Upper lobe of right lung (tissue), 1 donor: Measurements from ENCODE around the gene TNPO3. TPM values are rescaled to one million over a fixed set of nuclear protein-coding genes. Genes with fewer than 3 reads are reported as not detected.

Experiments
- ATAC-seq: fragments of 200-7000 bp; cut with Tn5 transposase; one replicate; pipeline ENCODE4 v1.9.1; 2020; ENCODE audit warnings: mild to moderate bottlenecking, moderate library complexity
- DNase-seq: peaks from one replicate; pipeline ENCODE4 v3.0.0-alpha.2; 2020
- H3K27ac ChIP-seq: fragments of 200-600 bp; one replicate; pipeline ENCODE4 v1.8.0; 2022
- H3K27me3 ChIP-seq: fragments of 200-600 bp; one replicate; pipeline ENCODE4 v1.8.0; 2022; ENCODE audit warnings: mild to moderate bottlenecking
- H3K36me3 ChIP-seq: fragments of 200-600 bp; one replicate; pipeline ENCODE4 v1.8.0; 2022
- H3K4me1 ChIP-seq: fragments of 200-600 bp; one replicate; pipeline ENCODE4 v1.8.0; 2022
- H3K4me3 ChIP-seq: fragments of 200-600 bp; one replicate; pipeline ENCODE4 v1.8.0; 2022; ENCODE audit warnings: mild to moderate bottlenecking
- H3K9me3 ChIP-seq: fragments of 200-600 bp; one replicate; pipeline ENCODE4 v1.8.0; 2022
- intact Hi-C: fragments of 100-400 bp; cut with DNase I; formaldehyde crosslinking; loops from one replicate; pipeline ENCODE4 v1.11.0; 2022
- total RNA-seq: library from RNA; stranded (reverse); fragmentation: NEBNext Ultra II Directional; extraction: Animal tissue kit (Norgen Biotek cat#: 25700); gene quantifications from one replicate; pipeline ENCODE4 v1.2.1, GENCODE V29; 2021
- TF ChIP-seq, protein P1 (sequence below): fragments of 200-600 bp; IDR thresholded peaks from one replicate; pipeline ENCODE4 v1.8.0; 2022; ENCODE audit warnings: antibody characterized with exemption
- donor health status: DM: no; HTN: yes; CAD: no; lungs with severe emphysema.

TNPO3 gene
- total RNA-seq, 1 donor from 2014 or later = 31.1 TPM

DNA sequence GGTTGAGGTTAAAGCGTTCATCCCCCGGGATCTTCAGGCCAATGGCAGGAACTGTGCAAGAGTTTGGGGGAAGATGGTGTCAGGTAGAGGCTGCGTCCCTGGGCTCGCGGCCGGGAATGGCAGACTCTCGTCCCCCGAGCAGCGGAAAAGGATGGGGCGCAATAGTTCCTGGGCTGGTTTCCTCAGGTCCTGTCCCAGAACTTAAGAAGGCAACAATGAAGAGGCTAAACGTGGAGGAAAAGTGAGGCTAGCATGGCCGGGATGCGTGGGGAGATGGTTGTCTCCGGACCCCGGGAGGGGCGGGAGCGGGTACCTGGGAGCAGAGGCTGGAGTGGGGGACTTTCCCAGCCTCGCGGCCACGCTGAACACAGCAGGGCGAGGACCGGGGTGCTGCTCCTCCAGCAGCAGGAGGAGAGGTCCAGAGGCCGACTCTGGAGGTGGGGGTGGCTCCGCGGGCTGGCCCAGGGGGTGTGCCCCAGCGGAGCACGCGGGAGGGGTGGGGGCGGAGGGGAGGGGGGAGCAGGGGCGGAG lies 116.3 kb downstream of the TNPO3 start:
- H3K27me3 ChIP-seq = peaks cover 15% of the 10 kb centered on the region
- ATAC-seq = peak; percentile 39
- peak; percentile 83 for DNase-seq
- no peaks in the 10 kb centered on the region for H3K4me1 ChIP-seq
- intact Hi-C loops = no loop called here
- H3K4me3 ChIP-seq = peak overlapping the region; percentile 60
- peak overlapping the region; percentile 68 for H3K27ac ChIP-seq
- TF ChIP-seq, protein P1, sequence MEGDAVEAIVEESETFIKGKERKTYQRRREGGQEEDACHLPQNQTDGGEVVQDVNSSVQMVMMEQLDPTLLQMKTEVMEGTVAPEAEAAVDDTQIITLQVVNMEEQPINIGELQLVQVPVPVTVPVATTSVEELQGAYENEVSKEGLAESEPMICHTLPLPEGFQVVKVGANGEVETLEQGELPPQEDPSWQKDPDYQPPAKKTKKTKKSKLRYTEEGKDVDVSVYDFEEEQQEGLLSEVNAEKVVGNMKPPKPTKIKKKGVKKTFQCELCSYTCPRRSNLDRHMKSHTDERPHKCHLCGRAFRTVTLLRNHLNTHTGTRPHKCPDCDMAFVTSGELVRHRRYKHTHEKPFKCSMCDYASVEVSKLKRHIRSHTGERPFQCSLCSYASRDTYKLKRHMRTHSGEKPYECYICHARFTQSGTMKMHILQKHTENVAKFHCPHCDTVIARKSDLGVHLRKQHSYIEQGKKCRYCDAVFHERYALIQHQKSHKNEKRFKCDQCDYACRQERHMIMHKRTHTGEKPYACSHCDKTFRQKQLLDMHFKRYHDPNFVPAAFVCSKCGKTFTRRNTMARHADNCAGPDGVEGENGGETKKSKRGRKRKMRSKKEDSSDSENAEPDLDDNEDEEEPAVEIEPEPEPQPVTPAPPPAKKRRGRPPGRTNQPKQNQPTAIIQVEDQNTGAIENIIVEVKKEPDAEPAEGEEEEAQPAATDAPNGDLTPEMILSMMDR = no peak
- no peaks in the 10 kb centered on the region for H3K36me3 ChIP-seq
- H3K9me3 ChIP-seq = no peaks in the 10 kb centered on the region

DNA sequence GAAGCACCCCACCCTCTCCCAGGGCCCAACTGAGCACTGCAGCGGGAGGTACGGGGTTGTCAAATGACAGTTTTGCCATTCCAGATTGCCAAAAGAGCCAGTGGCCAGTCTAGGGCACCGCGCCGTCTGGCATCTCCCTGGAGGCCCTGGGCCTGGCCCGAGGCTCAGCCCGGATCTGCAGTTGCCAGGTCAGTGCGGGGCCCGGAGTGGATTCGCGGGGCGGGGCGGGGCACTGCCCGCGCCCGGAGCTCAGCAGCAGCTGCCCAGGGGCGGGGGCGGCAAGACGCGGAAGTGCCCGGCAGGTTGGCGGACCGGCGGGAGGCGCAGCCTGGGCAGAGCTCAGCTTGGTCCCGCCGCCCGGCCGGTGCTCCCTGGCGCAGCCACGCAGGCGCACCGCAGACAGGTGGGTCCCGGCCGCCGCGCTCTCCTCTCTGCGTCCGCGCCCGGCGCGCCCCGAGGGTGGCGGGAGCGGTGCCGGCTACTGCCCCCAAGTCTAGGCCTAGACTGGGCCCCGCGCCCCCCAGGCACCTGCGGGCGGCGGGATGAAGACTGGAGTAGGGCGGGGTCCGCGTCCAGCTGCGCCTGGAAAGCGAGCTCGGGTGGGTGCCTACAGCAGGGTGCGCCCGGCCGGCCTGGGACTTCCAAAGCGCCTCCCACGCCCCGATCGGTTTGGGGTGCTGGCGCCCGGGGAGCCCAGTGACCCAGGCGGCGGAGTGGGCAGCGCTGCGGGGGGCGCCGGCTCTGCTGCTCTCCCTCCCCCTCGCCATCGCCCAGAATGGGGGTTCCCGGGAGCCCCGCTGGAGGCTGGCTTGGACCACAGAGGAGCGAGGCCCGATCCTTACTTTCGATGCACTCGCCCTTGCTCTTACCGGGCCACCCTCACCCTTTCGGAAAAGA lies 117.0 kb downstream of the TNPO3 start, which contains the start of gene IRF5:
TSS of gene IRF5 (plus strand) at position 281 of the 897 bp plus-strand sequence. CDS start 4,155 bp downstream, outside the sequence.
- TF ChIP-seq, protein P1 = no peak
- Histone ChIP-seq H3K27ac (peak within 1 kb of the TSS; percentile 68), H3K27me3 (peaks cover 15% of the 10 kb centered on the region), H3K4me1 (peaks cover 2% of the 10 kb centered on the region), H3K4me3 (peak within 1 kb of the TSS; percentile 60), H3K36me3 (no peaks in the 10 kb centered on the region), H3K9me3 (no peaks in the 10 kb centered on the region)
- DNase-seq (peak; percentile 88), ATAC-seq (peak; percentile 71)
- intact Hi-C loops = no loop called here

DNA sequence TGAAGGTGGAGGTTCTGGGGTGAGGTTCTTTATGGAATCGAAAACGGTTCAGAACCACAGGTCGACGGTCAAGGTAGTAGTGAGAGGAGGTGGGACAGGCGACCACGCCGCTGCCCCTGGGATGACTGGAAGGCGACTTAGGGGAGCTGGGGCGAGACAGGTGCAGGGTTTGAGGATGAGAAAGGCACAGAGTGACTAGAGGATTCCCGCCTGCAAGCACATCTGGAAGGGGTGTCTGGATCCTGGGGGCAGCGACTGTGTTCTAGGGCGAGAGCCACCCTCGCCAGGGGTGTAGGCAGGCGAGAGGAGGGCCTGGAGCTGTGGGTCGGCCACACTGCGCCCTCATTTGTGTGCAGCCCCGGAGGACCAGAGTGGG lies 117.7 kb downstream of the TNPO3 start:
- H3K9me3 ChIP-seq = no peaks in the 10 kb centered on the region
- H3K36me3 ChIP-seq = no peaks in the 10 kb centered on the region
- H3K4me3 ChIP-seq = peak overlapping the region; percentile 60
- peaks cover 3% of the 10 kb centered on the region for H3K4me1 ChIP-seq
- H3K27me3 ChIP-seq = peaks cover 15% of the 10 kb centered on the region
- ATAC-seq (no peak), DNase-seq (peak; percentile 63)
- intact Hi-C loops = no loop called here
- TF ChIP-seq, protein P1 = no peak
- H3K27ac ChIP-seq = peak overlapping the region; percentile 68

DNA sequence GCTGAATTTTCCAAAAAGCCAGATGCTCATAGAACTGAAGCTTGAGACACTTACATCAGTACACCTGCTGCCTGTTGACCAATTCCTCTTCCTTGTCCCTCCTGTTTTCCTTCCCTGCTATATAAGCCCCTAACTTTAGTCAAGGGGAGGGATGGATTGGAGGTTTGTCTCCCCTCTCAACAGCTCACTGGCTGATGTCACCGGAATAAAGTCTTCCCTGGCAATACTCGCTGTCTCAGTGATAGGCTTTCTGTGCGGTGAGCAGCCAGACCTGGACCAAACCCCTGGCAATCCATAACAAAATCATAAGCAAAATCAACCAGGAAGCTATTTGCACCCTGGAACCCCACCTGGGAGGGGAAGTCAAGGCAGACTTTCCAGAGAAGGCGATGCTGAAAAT lies 118.1 kb downstream of the TNPO3 start:
- no peaks in the 10 kb centered on the region for H3K36me3 ChIP-seq
- peaks cover 3% of the 10 kb centered on the region for H3K4me1 ChIP-seq
- ATAC-seq (no peak), DNase-seq (no peak)
- no peak overlapping the region for H3K27ac ChIP-seq
- no peak overlapping the region for H3K4me3 ChIP-seq
- peaks cover 15% of the 10 kb centered on the region for H3K27me3 ChIP-seq
- intact Hi-C loops = no loop called here
- TF ChIP-seq, protein P1 = no peak
- no peaks in the 10 kb centered on the region for H3K9me3 ChIP-seq

DNA sequence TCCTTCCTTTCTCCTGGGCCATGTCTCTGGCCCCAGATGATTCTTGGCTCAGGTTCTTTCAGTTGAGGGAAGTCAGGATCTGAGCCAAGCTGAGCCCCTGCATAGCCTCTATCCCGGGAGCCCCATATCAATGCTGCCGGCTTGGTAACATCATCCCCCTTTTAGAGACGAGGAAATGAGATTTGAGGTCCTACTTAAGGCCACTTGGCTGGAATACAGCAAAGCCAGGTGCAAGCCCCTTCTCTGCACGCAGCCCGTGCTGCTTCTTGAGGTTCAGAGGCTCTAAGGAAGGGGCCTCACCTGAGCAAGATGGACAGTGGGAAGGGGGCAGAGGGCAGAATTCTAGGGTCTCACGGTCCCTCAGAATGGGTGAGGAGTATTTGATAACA lies 119.6 kb downstream of the TNPO3 start:
- Histone ChIP-seq H3K27ac (peak overlapping the region; percentile 31), H3K4me3 (no peak overlapping the region), H3K27me3 (peaks cover 15% of the 10 kb centered on the region), H3K4me1 (peaks cover 3% of the 10 kb centered on the region), H3K36me3 (no peaks in the 10 kb centered on the region), H3K9me3 (no peaks in the 10 kb centered on the region)
- intact Hi-C loops = no loop called here
- ATAC-seq (no peak), DNase-seq (no peak)
- TF ChIP-seq, protein P1 = no peak
